Vagina (tissue), 2 donors: ENCODE results near the gene MYCBPAP. TPM values are rescaled to one million over a fixed set of nuclear protein-coding genes. Genes with fewer than 3 reads are reported as not detected.

Experiments
- DNase-seq, 2 donors: peaks; one replicate each; pipeline ENCODE4 v3.0.0-alpha.2; 2017; ENCODE audit errors: extremely low spot score in 2 of 2
- H3K27ac ChIP-seq: fragments of 200-600 bp; sonication (generic); one replicate; pipeline ENCODE4 v1.5.1; 2019
- H3K27me3 ChIP-seq: fragments of 200-600 bp; sonication (generic); one replicate; pipeline ENCODE4 v1.5.1; 2019
- H3K36me3 ChIP-seq, 2 donors: fragments of 200-600 bp; sonication (generic); one replicate each; pipeline ENCODE4 v1.5.1; 2017 to 2019
- H3K4me1 ChIP-seq: fragments of 200-600 bp; sonication (generic); one replicate; pipeline ENCODE4 v1.5.1; 2019
- H3K4me3 ChIP-seq, 2 donors: fragments of 200-600 bp; sonication (generic); 1 replicate in 1 of 2; 2 replicates in 1 of 2; pipeline ENCODE4 v1.5.1; 2016 to 2019
- H3K9me3 ChIP-seq: fragments of 200-600 bp; sonication (generic); one replicate; pipeline ENCODE4 v1.5.1; 2019
- CTCF ChIP-seq, 3 experiments: fragments of 450-650 bp in 2 of 3; fragments of 200-600 bp in 1 of 3; sonication (generic) in 1 of 3; IDR thresholded peaks; one replicate each; pipeline ENCODE4 v1.5.1; 2017 to 2019; ENCODE audit warnings: antibody characterized with exemption in 3 of 3, mild to moderate bottlenecking in 2 of 3, moderate library complexity in 2 of 3
- POLR2A ChIP-seq, 2 donors: fragments of 450-650 bp; IDR thresholded peaks; one replicate each; pipeline ENCODE4 v1.6.1; 2017; ENCODE audit warnings: antibody characterized with exemption in 2 of 2, mild to moderate bottlenecking in 2 of 2, moderate library complexity in 2 of 2
- POLR2AphosphoS5 ChIP-seq, 2 donors: sonication (generic); formaldehyde crosslinking; IDR thresholded peaks; one replicate each; pipeline ENCODE4 v1.9.0; 2017; ENCODE audit warnings: antibody characterized with exemption in 2 of 2, mild to moderate bottlenecking in 2 of 2, low read depth in 1 of 2; ENCODE audit not compliant: insufficient read depth in 1 of 2
- intact Hi-C: fragments of 100-400 bp; cut with DNase I; formaldehyde crosslinking; loops from one replicate; pipeline ENCODE4 v1.15.1; 2023
- total RNA-seq: library from RNA; depleted of rRNA; stranded (reverse); fragments of >200 nt; gene quantifications from one replicate; pipeline ENCODE4 v1.2.3, GENCODE V29; 2016

Gene MYCBPAP
- total RNA-seq, 1 donor from 2014 or later = not detected

GRCh38 chr17:50561746-50562141 is 53.5 kb downstream of the MYCBPAP start:
- Histone ChIP-seq H3K4me1 (peaks cover 77% of the 10 kb centered on the region), H3K36me3 (no peaks in the 10 kb centered on the region), H3K9me3 (no peaks in the 10 kb centered on the region), H3K4me3 (peak overlapping the region; percentile 55 to 79), H3K27ac (peak overlapping the region; percentile 92), H3K27me3 (no peaks in the 10 kb centered on the region)
- TF ChIP-seq CTCF (IDR thresholded peaks at IDR 0.05) = no peak
- no peak for TF ChIP-seq POLR2AphosphoS5 (IDR thresholded peaks at IDR 0.05; ENCODE audit: insufficient read depth in 1 of 2, low read depth in 1 of 2)
- no peak for TF ChIP-seq POLR2A (IDR thresholded peaks at IDR 0.05)
- DNase-seq = no peak
- intact Hi-C loops = no loop called here

DNA sequence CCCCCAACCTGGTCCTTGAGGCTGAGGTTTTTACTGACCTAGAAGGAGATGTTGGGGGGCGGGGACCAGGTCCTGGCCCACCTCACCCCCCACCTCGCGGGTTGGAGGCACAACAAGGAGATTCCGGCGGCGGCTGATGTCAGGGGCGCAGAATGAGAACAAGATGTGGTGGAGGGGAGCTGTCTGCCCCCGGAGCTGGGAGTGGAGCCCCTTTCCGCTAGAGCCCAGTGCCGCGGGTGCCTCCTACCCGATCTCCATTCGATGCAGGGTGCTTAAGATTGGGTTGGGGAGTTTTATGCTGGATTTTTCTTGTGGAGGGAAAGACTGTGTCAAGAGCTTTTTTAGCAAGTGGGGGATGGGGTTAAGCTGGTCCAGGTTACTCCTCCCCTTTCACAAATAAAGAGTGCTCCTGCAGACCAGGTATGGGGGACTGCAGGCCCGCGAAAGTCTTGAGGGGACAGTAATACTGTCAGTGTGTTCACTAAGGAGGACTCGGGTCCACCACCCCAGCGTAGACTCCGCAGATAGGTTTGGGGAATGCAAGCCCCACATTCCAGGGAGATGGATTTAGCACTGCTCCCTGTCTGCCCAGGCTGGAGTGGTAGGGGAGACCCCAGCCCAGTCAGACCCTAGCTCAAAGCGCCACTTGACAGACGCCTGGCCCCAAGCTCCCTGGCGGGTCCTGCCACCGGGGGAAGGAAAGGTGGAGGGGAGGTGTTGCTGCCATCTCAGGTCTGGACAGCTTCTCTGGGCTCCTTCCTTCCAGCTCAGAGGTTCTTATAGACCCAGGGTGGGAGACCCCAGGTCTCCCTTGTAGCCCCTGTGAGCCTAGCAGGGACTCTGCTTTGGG is 54.2 kb downstream of the MYCBPAP start:
- Histone ChIP-seq H3K9me3 (no peaks in the 10 kb centered on the region), H3K36me3 (no peaks in the 10 kb centered on the region), H3K27ac (peak overlapping the region; percentile 92), H3K4me3 (peak overlapping the region; percentile 55 to 79), H3K27me3 (no peaks in the 10 kb centered on the region), H3K4me1 (peaks cover 70% of the 10 kb centered on the region)
- DNase-seq = no peak
- intact Hi-C loops = no loop called here
- TF ChIP-seq CTCF (IDR thresholded peaks at IDR 0.05) = no peak
- no peak for TF ChIP-seq POLR2AphosphoS5 (IDR thresholded peaks at IDR 0.05; ENCODE audit: insufficient read depth in 1 of 2, low read depth in 1 of 2)
- TF ChIP-seq POLR2A (IDR thresholded peaks at IDR 0.05) = no peak

DNA sequence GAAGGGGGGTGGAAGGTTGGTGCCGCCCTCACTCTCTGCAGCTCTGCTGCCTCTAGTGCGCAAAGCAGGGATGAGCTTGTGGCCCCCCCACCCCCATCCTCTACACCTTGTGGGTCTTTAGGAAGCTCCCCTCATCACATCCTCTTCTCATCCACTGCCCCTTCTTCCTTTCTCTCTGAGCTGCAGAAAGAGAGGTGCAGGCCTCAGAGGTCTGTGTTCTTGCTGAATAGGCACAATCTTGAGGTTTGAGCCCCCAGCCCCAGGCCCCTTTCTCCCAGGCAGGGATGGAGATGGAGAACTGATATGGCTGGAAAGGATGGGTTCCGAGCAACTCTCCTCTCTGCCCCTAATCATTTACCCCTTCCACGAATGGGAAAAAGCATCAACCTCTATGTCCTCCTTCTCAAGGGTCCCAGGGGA is 54.9 kb downstream of the MYCBPAP start:
- Histone ChIP-seq H3K27me3 (no peaks in the 10 kb centered on the region), H3K27ac (peak overlapping the region; percentile 92), H3K9me3 (no peaks in the 10 kb centered on the region), H3K36me3 (no peaks in the 10 kb centered on the region), H3K4me3 (no peak overlapping the region), H3K4me1 (peaks cover 70% of the 10 kb centered on the region)
- no peak for TF ChIP-seq CTCF (IDR thresholded peaks at IDR 0.05)
- no peak for TF ChIP-seq POLR2A (IDR thresholded peaks at IDR 0.05)
- TF ChIP-seq POLR2AphosphoS5 (IDR thresholded peaks at IDR 0.05; ENCODE audit: insufficient read depth in 1 of 2, low read depth in 1 of 2) = no peak
- intact Hi-C loops = no loop called here
- no peak for DNase-seq

GRCh38 chr17:50564916-50565315 is 56.7 kb downstream of the MYCBPAP start:
- Histone ChIP-seq H3K27me3 (no peaks in the 10 kb centered on the region), H3K9me3 (no peaks in the 10 kb centered on the region), H3K4me3 (peak overlapping the region; percentile 13 to 38), H3K27ac (peak overlapping the region; percentile 92), H3K4me1 (peaks cover 54% of the 10 kb centered on the region), H3K36me3 (no peaks in the 10 kb centered on the region)
- intact Hi-C loops = no loop called here
- TF ChIP-seq POLR2AphosphoS5 (IDR thresholded peaks at IDR 0.05; ENCODE audit: insufficient read depth in 1 of 2, low read depth in 1 of 2) = peak in 1 of 2 donors; percentile 52
- no peak for TF ChIP-seq CTCF (IDR thresholded peaks at IDR 0.05)
- TF ChIP-seq POLR2A (IDR thresholded peaks at IDR 0.05) = no peak
- DNase-seq = peak in 1 of 2 donors; percentile 97
